WTC11 (cell line): Measurements from ENCODE around the gene SPDYC. TPM values are rescaled to one million over a fixed set of nuclear protein-coding genes. Genes with fewer than 3 reads are reported as not detected.

ENCODE experiments used
- ATAC-seq: fragments of 200-7000 bp; cut with Tn5 transposase; 2 replicates; pipeline ENCODE4 v1.10.0; 2021; ENCODE audit warnings: mild to moderate bottlenecking, moderate library complexity
- CTCF ChIA-PET: fragments of 300-600 bp; sonication (Branson Sonifier 250); formaldehyde crosslinking; loops from one replicate; lab custom pipeline; 2021; ENCODE audit warnings: antibody characterized with exemption; lab: Charles Lee
- POLR2A ChIA-PET: fragments of 350-600 bp; sonication (Branson Sonifier 250); formaldehyde crosslinking; loops from one replicate; lab custom pipeline; 2021; ENCODE audit warnings: antibody characterized with exemption; lab: Charles Lee
- DNase-seq: peaks from one replicate; pipeline ENCODE4 v3.0.0; 2021; ENCODE audit warnings: low spot score
- H3K27ac Mint-ChIP-seq: 2 replicates; pipeline ENCODE4 v1.8.0; 2021; ENCODE audit warnings: mixed read lengths
- H3K27me3 Mint-ChIP-seq: 2 replicates; pipeline ENCODE4 v1.8.0; 2021; ENCODE audit warnings: low read depth, mild to moderate bottlenecking, moderate library complexity, mixed read lengths
- H3K36me3 Mint-ChIP-seq: 2 replicates; pipeline ENCODE4 v1.8.0; 2021; ENCODE audit warnings: mixed read lengths
- H3K4me1 Mint-ChIP-seq: 2 replicates; pipeline ENCODE4 v1.8.0; 2022; ENCODE audit warnings: mixed read lengths
- H3K4me3 Mint-ChIP-seq: 2 replicates; pipeline ENCODE4 v1.8.0; 2021; ENCODE audit warnings: mild to moderate bottlenecking, moderate library complexity, mixed read lengths
- H3K9me3 Mint-ChIP-seq: 2 replicates; pipeline ENCODE4 v1.8.0; 2021; ENCODE audit warnings: mixed read lengths
- ARID4B ChIP-seq: sonication (generic); formaldehyde crosslinking; IDR thresholded peaks from 2 replicates; pipeline ENCODE4 v1.8.0; 2023; ENCODE audit warnings: missing genetic modification reagents, mild to moderate bottlenecking, borderline replicate concordance
- FOXP1 ChIP-seq: sonication (generic); formaldehyde crosslinking; IDR thresholded peaks from 2 replicates; pipeline ENCODE4 v1.8.0; 2022; ENCODE audit warnings: missing genetic modification reagents, mild to moderate bottlenecking, moderate library complexity, borderline replicate concordance
- HMGXB4 ChIP-seq: sonication (generic); formaldehyde crosslinking; IDR thresholded peaks from 2 replicates; pipeline ENCODE4 v1.8.1; 2023; ENCODE audit warnings: mild to moderate bottlenecking, moderate library complexity, missing genetic modification reagents
- MLX ChIP-seq: sonication (generic); formaldehyde crosslinking; IDR thresholded peaks from 2 replicates; pipeline ENCODE4 v1.8.1; 2023; ENCODE audit warnings: mild to moderate bottlenecking, missing genetic modification reagents, moderate library complexity
- PREB ChIP-seq: sonication (generic); formaldehyde crosslinking; IDR thresholded peaks from 2 replicates; pipeline ENCODE4 v1.8.1; 2022; ENCODE audit warnings: mild to moderate bottlenecking, missing genetic modification reagents, moderate library complexity, borderline replicate concordance
- RORB ChIP-seq: fragments of 250-450 bp; sonication (Bioruptor Pico); IDR thresholded peaks from 2 replicates; pipeline ENCODE4 v1.9.0; 2021; ENCODE audit warnings: mild to moderate bottlenecking
- SMAD4 ChIP-seq: sonication (generic); formaldehyde crosslinking; IDR thresholded peaks from 2 replicates; pipeline ENCODE4 v1.8.0; 2022; ENCODE audit warnings: mild to moderate bottlenecking, missing genetic modification reagents
- USF1 ChIP-seq: sonication (generic); formaldehyde crosslinking; IDR thresholded peaks from 2 replicates; pipeline ENCODE4 v1.8.0; 2022; ENCODE audit warnings: mild to moderate bottlenecking, missing genetic modification reagents
- ZNF138 ChIP-seq: sonication (generic); formaldehyde crosslinking; conservative IDR thresholded peaks from 2 replicates; pipeline ENCODE4 v1.8.1; 2022; ENCODE audit warnings: mild to moderate bottlenecking, moderate library complexity, missing genetic modification reagents
- ZNF263 ChIP-seq: sonication (generic); formaldehyde crosslinking; IDR thresholded peaks from 2 replicates; pipeline ENCODE4 v1.8.1; 2022; ENCODE audit warnings: low read depth, mild to moderate bottlenecking, moderate library complexity, missing genetic modification reagents
- total RNA-seq: library from RNA; stranded (reverse); gene quantifications from 3 replicates; pipeline ENCODE4 v1.2.3, GENCODE V29; 2021

The SPDYC gene
- total RNA-seq, 1 experiment from 2014 or later: 0.35 TPM

GRCh38 chr11:65204646-65205601, 34.9 kb downstream of the SPDYC start (continued):
- peak; percentile 67; the same call in 1 of the 2 replicates for TF ChIP-seq ARID4B
- 0 out of 2 replicates have a peak, but pooled peaks have one; percentile 8 for TF ChIP-seq USF1 (CRISPR knock-in tag)
- peak; percentile 73; the same call in 1 of the 2 replicates for TF ChIP-seq HMGXB4
- no peak for TF ChIP-seq RORB (CRISPR knock-in tag)
- TF ChIP-seq SMAD4 (CRISPR knock-in tag): no peak
- TF ChIP-seq MLX (CRISPR knock-in tag): no peak

GRCh38 chr11:65205602-65205967, 35.6 kb downstream of the SPDYC start:
- Mint-ChIP-seq H3K4me1 (peaks cover 16% of the 10 kb centered on the region), H3K27me3 (no peaks in the 10 kb centered on the region), H3K27ac (peak overlapping the region; percentile 41; the same call in 1 of the 2 replicates), H3K9me3 (no peaks in the 10 kb centered on the region), H3K4me3 (no peak overlapping the region), H3K36me3 (peaks cover 44% of the 10 kb centered on the region)
- ChIA-PET POLR2A (interaction anchor here (1.4 kb wide), 1 partner anchor 20 kb away, joined by 3 read pairs; no protein-coding TSS in a partner anchor), CTCF (interaction anchor here (0.5 to 6.3 kb wide), 22 partner anchors 8 to 841 kb away, joined by 3 to 82 read pairs (median 4); partner anchors contain the start of genes CAPN1, CDC42EP2, POLA2 and SPDYC)
- peak; percentile 7 for DNase-seq
- TF ChIP-seq FOXP1 (CRISPR knock-in tag) (no peak), HMGXB4 (no peak), ZNF263 (no peak), ZNF138 (CRISPR knock-in tag) (no peak), PREB (CRISPR knock-in tag) (no peak)
- no peak for ATAC-seq
